Suppressor macrophage treated with lipopolysaccharide for 4 hours (primary cell): ENCODE data around the gene FBXO30.

Source experiments
- DNase-seq: peaks from one replicate; pipeline ENCODE4 v3.0.0-alpha.2; 2020

FBXO30 gene

DNA sequence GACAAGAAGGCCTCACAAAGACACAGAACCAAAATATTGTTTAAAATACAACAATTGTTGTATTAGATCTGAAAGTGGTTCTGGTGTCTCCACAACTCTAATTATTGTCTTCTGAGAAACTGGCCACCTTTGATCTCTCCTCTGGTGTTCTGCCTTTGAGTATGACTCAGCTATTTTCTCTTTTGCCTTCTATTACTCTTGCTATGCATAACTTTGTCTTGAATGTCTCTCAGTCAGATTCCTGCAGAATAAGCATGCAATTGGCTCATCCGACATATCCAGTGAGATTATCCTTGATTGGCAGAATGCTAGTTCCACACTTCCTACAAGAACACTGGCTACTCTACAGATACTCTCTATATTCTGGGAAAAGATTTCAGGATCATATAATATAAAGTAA is 65.0 kb downstream of the FBXO30 start:
- peak; percentile 19 for DNase-seq

DNA sequence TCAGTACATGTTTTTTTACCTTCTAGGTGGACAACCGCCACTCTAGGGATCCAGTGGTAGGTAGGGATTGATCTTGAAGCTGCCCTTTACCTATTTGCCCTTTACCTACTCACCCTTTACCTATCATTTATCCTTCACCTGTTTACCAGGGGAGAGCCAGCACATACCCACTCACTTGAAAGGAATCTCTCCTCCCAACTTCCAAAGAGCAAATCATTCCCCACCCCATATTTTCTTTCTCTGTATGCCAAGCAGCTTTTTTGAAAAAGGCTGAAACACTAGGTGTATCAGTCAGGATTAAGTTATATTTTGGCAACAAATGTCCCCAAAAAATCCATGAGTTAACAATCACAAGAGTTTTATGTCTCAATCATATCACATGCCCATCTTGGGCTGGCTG is 68.7 kb downstream of the FBXO30 start:
- DNase-seq = no peak

- no peak for DNase-seq
These were observed 70.0 kb downstream of the FBXO30 start for GRCh38 chr6:145744619-145745018.
